Activated CD8-positive, alpha-beta memory T cell treated with anti-CD3 and anti-CD28 coated beads, Interleukin-2, amount 10 ng/mL, durations not matched to agents 7 days and 5 days (primary cell): Measurements from ENCODE around the gene INPP4A. TPM values are rescaled to one million over a fixed set of nuclear protein-coding genes. Genes with fewer than 3 reads are reported as not detected.
A peak's percentile ranks its signal among the peaks of the same experiment; 100 is the strongest.

ENCODE experiments used
- ATAC-seq: fragments of 150-1000 bp; cut with Tn5 transposase; one replicate; pipeline ENCODE4 v1.10.0; 2021; ENCODE audit warnings: moderate library complexity
- CTCF ChIA-PET: fragments of 350-600 bp; sonication (Branson Sonifier 250); formaldehyde crosslinking; loops from one replicate; lab custom pipeline; 2021; ENCODE audit warnings: antibody characterized with exemption; lab: Charles Lee
- DNase-seq: peaks from one replicate; pipeline ENCODE4 v3.0.0-alpha.2; 2020
- H3K27ac Mint-ChIP-seq: one replicate; pipeline ENCODE4 v1.8.0; 2021; ENCODE audit warnings: mild to moderate bottlenecking, mixed read lengths
- H3K27me3 Mint-ChIP-seq: one replicate; pipeline ENCODE4 v1.8.0; 2021; ENCODE audit warnings: mixed read lengths
- H3K36me3 Mint-ChIP-seq: one replicate; pipeline ENCODE4 v1.8.0; 2021; ENCODE audit warnings: mild to moderate bottlenecking, mixed read lengths
- H3K4me1 Mint-ChIP-seq: one replicate; pipeline ENCODE4 v1.8.0; 2021; ENCODE audit warnings: mixed read lengths
- H3K4me3 Mint-ChIP-seq: one replicate; pipeline ENCODE4 v1.8.0; 2021; ENCODE audit warnings: mild to moderate bottlenecking, moderate library complexity, mixed read lengths
- H3K9me3 Mint-ChIP-seq: one replicate; pipeline ENCODE4 v1.8.0; 2022; ENCODE audit warnings: low read depth, mixed read lengths
- total RNA-seq, 2 experiments: library from RNA; stranded (reverse); gene quantifications; one replicate each; pipeline ENCODE4 v1.2.3, GENCODE V29; 2021

The INPP4A gene
- total RNA-seq, 2 experiments from 2014 or later = 144 to 229 TPM

GRCh38 chr2:98617149-98617548 lies 172.5 kb downstream of the INPP4A start:
- Mint-ChIP-seq H3K36me3 (peaks cover 61% of the 10 kb centered on the region), H3K27ac (peak overlapping the region; percentile 67), H3K4me3 (no peak overlapping the region), H3K4me1 (peaks cover 47% of the 10 kb centered on the region), H3K27me3 (no peaks in the 10 kb centered on the region), H3K9me3 (no peaks in the 10 kb centered on the region)
- DNase-seq = no peak
- CTCF ChIA-PET = interaction anchor here (0.8 to 1.7 kb wide), 4 partner anchors 16 to 32 kb away, joined by 3 to 5 read pairs (median 3); no protein-coding TSS in a partner anchor
- no peak for ATAC-seq

- peaks cover 39% of the 10 kb centered on the region for H3K4me1 Mint-ChIP-seq
- DNase-seq (no peak), ATAC-seq (peak; percentile 36)
- CTCF ChIA-PET = interaction anchor here (3.6 kb wide), 1 partner anchor 11 kb away, joined by 15 read pairs; no protein-coding TSS in a partner anchor
- H3K36me3 Mint-ChIP-seq = peaks cover 47% of the 10 kb centered on the region
- H3K27me3 Mint-ChIP-seq = no peaks in the 10 kb centered on the region
- no peaks in the 10 kb centered on the region for H3K9me3 Mint-ChIP-seq
- peak overlapping the region; percentile 15 for H3K27ac Mint-ChIP-seq
- no peak overlapping the region for H3K4me3 Mint-ChIP-seq
Observed at GRCh38 chr2:98623657-98624056, 179.0 kb downstream of the INPP4A start.

- H3K4me3 Mint-ChIP-seq = no peak overlapping the region
- peaks cover 55% of the 10 kb centered on the region for H3K36me3 Mint-ChIP-seq
Observed at GRCh38 chr2:98632351-98632750, 187.7 kb downstream of the INPP4A start.

GRCh38 chr2:98634406-98635092 lies 189.9 kb downstream of the INPP4A start:
- CTCF ChIA-PET = interaction anchor here (0.7 to 2.1 kb wide), 17 partner anchors 10 to 222 kb away, joined by 3 to 16 read pairs (median 4); partner anchors contain the start of genes COA5 and UNC50
- ATAC-seq = peak; percentile 79
- peak overlapping the region; percentile 95 for H3K27ac Mint-ChIP-seq
- peak overlapping the region; percentile 58 for H3K4me3 Mint-ChIP-seq
- no peaks in the 10 kb centered on the region for H3K9me3 Mint-ChIP-seq
- DNase-seq = peak; percentile 89
- H3K27me3 Mint-ChIP-seq = no peaks in the 10 kb centered on the region
- peaks cover 52% of the 10 kb centered on the region for H3K36me3 Mint-ChIP-seq
- H3K4me1 Mint-ChIP-seq = peaks cover 40% of the 10 kb centered on the region

More at GRCh38 chr2:98632351-98632750, 187.7 kb downstream of the INPP4A start:
- peak overlapping the region; percentile 37 for H3K27ac Mint-ChIP-seq
- ATAC-seq (no peak), DNase-seq (no peak)
- no peaks in the 10 kb centered on the region for H3K27me3 Mint-ChIP-seq
- CTCF ChIA-PET = interaction anchor here (1.2 kb wide), 1 partner anchor 11 kb away, joined by 4 read pairs; no protein-coding TSS in a partner anchor
- H3K9me3 Mint-ChIP-seq = no peaks in the 10 kb centered on the region
- peaks cover 28% of the 10 kb centered on the region for H3K4me1 Mint-ChIP-seq

- DNase-seq = peak; percentile 79
- H3K4me3 Mint-ChIP-seq = peak overlapping the region; percentile 56
- ATAC-seq = peak; percentile 65
- H3K27ac Mint-ChIP-seq = peak overlapping the region; percentile 87
- H3K27me3 Mint-ChIP-seq = no peaks in the 10 kb centered on the region
- no peaks in the 10 kb centered on the region for H3K9me3 Mint-ChIP-seq
- CTCF ChIA-PET = interaction anchor here (3.0 kb wide), 1 partner anchor 12 kb away, joined by 12 read pairs; no protein-coding TSS in a partner anchor
- peaks cover 55% of the 10 kb centered on the region for H3K36me3 Mint-ChIP-seq
- peaks cover 42% of the 10 kb centered on the region for H3K4me1 Mint-ChIP-seq
Observed at GRCh38 chr2:98637401-98638147, 192.9 kb downstream of the INPP4A start.

- H3K27me3 Mint-ChIP-seq = no peaks in the 10 kb centered on the region
- peaks cover 50% of the 10 kb centered on the region for H3K36me3 Mint-ChIP-seq
- ATAC-seq (no peak), DNase-seq (no peak)
- CTCF ChIA-PET = interaction anchor here (1.3 to 1.7 kb wide), 3 partner anchors 16 to 88 kb away, joined by 3 to 4 read pairs (median 3); no protein-coding TSS in a partner anchor
- H3K27ac Mint-ChIP-seq = no peak overlapping the region
- no peak overlapping the region for H3K4me3 Mint-ChIP-seq
- peaks cover 11% of the 10 kb centered on the region for H3K4me1 Mint-ChIP-seq
- no peaks in the 10 kb centered on the region for H3K9me3 Mint-ChIP-seq
Observed at GRCh38 chr2:98643496-98644100, 198.9 kb downstream of the INPP4A start.

Other genes with a start within 250 kb of the INPP4A start
- not detected for gene CNGA3, start 98.4 kb upstream of the INPP4A start, total RNA-seq
- 10 to 100 TPM; 22.2 to 26.0 TPM for gene COA5, start 163.7 kb downstream of the INPP4A start, total RNA-seq
- 10 to 100 TPM; 26.7 to 33.5 TPM for gene UNC50, start 163.7 kb downstream of the INPP4A start, total RNA-seq